PC-3 (cell line): ENCODE data around the gene SOX1. TPM values are rescaled to one million over a fixed set of nuclear protein-coding genes. Genes with fewer than 3 reads are reported as not detected.

Experiments
- ATAC-seq: fragments of 200-7000 bp; cut with Tn5 transposase; 2 replicates; pipeline ENCODE4 v1.9.1; 2020; ENCODE audit warnings: mild to moderate bottlenecking, moderate library complexity
- BruUV-seq: library from RNA; stranded (reverse); fragments of 400-500 nt; replicated peaks from 2 replicates; lab custom pipeline; 2021; lab: Mats Ljungman, UMichigan
- CTCF ChIA-PET: fragments of 300-600 bp; sonication (Branson Sonifier 250); formaldehyde crosslinking; loops from one replicate; lab custom pipeline; 2022; ENCODE audit warnings: antibody characterized with exemption; lab: Charles Lee
- POLR2A ChIA-PET: fragments of 300-600 bp; sonication (Branson Sonifier 250); formaldehyde crosslinking; loops from one replicate; lab custom pipeline; 2022; ENCODE audit warnings: antibody characterized with exemption; ENCODE audit not compliant: unreplicated experiment; lab: Charles Lee
- DNase-seq: peaks from one replicate; pipeline ENCODE4 v3.0.0-alpha.2; 2015
- H2AFZ ChIP-seq: fragments of 300-600 bp; sonication (generic); 2 replicates; pipeline ENCODE4 v1.6.0; 2016; ENCODE audit warnings: antibody characterized with exemption, low read length
- H3F3A ChIP-seq: fragments of 300-600 bp; sonication (generic); one replicate; pipeline ENCODE4 v1.6.0; 2017; ENCODE audit warnings: antibody characterized with exemption, low read length, control low read depth, mild to moderate bottlenecking; ENCODE audit not compliant: unreplicated experiment
- H3K27ac ChIP-seq: fragments of 300-600 bp; sonication (generic); 2 replicates; pipeline ENCODE4 v1.5.1; 2016; ENCODE audit warnings: mild to moderate bottlenecking, low read length
- H3K27me3 ChIP-seq: fragments of 300-600 bp; sonication (generic); 2 replicates; pipeline ENCODE4 v1.6.1; 2016; ENCODE audit warnings: low read length, mixed read lengths
- H3K36me3 ChIP-seq: fragments of 300-600 bp; sonication (generic); 2 replicates; pipeline ENCODE4 v1.6.1; 2016; ENCODE audit warnings: low read depth, mixed run types, low read length, mixed read lengths
- H3K4me1 ChIP-seq: fragments of 300-600 bp; sonication (generic); 2 replicates; pipeline ENCODE4 v1.5.1; 2016; ENCODE audit warnings: low read length; ENCODE audit not compliant: insufficient read depth
- H3K4me2 ChIP-seq: fragments of 300-600 bp; sonication (generic); 2 replicates; pipeline ENCODE4 v1.6.0; 2016; ENCODE audit warnings: low read length
- H3K4me3 ChIP-seq: fragments of 300-600 bp; sonication (generic); 2 replicates; pipeline ENCODE4 v1.5.1; 2016; ENCODE audit warnings: mild to moderate bottlenecking, low read length, mixed read lengths
- H3K79me2 ChIP-seq: fragments of 300-600 bp; sonication (generic); 2 replicates; pipeline ENCODE4 v1.6.1; 2017; ENCODE audit warnings: low read length, mixed read lengths
- H3K9ac ChIP-seq: fragments of 300-600 bp; sonication (generic); 2 replicates; pipeline ENCODE4 v1.6.0; 2016; ENCODE audit warnings: mild to moderate bottlenecking, low read length
- H3K9me2 ChIP-seq: fragments of 300-600 bp; sonication (generic); replicated peaks from 2 replicates; pipeline ENCODE4 v1.6.1; 2016; ENCODE audit warnings: mixed run types, low read length, mixed read lengths
- H3K9me3 ChIP-seq: fragments of 300-600 bp; sonication (generic); 2 replicates; pipeline ENCODE4 v1.6.1; 2016; ENCODE audit warnings: low read length, mixed read lengths
- H4K20me1 ChIP-seq: fragments of 300-600 bp; sonication (generic); 2 replicates; pipeline ENCODE4 v1.6.1; 2016; ENCODE audit warnings: low read length, mixed read lengths
- EZH2 ChIP-seq: fragments of 300-600 bp; sonication (generic); IDR thresholded peaks from one replicate; pipeline ENCODE4 v1.6.1; 2017; ENCODE audit warnings: antibody characterized with exemption, mild to moderate bottlenecking, low read length; ENCODE audit not compliant: unreplicated experiment
- EZH2phosphoT487 ChIP-seq: fragments of 300-600 bp; sonication (generic); IDR thresholded peaks from 2 replicates; pipeline ENCODE4 v1.6.1; 2018; ENCODE audit warnings: mild to moderate bottlenecking, antibody characterized with exemption, low read length, borderline replicate concordance
- intact Hi-C: fragments of 100-400 bp; cut with micrococcal nuclease; formaldehyde crosslinking; loops from 2 replicates; pipeline ENCODE4 v1.9.0; 2023
- total RNA-seq: library from RNA; depleted of rRNA; stranded (reverse); fragments of >200 nt; gene quantifications from 2 replicates; pipeline ENCODE4 v1.2.3, GENCODE V29; 2014
- TF ChIP-seq, protein P1 (sequence below): fragments of 300-600 bp; sonication (generic); conservative IDR thresholded peaks from 2 replicates; pipeline ENCODE4 v1.5.1; 2017; ENCODE audit warnings: antibody characterized with exemption, low read depth, mild to moderate bottlenecking, low read length

Gene SOX1
- total RNA-seq, 1 experiment from 2014 or later: not detected

DNA sequence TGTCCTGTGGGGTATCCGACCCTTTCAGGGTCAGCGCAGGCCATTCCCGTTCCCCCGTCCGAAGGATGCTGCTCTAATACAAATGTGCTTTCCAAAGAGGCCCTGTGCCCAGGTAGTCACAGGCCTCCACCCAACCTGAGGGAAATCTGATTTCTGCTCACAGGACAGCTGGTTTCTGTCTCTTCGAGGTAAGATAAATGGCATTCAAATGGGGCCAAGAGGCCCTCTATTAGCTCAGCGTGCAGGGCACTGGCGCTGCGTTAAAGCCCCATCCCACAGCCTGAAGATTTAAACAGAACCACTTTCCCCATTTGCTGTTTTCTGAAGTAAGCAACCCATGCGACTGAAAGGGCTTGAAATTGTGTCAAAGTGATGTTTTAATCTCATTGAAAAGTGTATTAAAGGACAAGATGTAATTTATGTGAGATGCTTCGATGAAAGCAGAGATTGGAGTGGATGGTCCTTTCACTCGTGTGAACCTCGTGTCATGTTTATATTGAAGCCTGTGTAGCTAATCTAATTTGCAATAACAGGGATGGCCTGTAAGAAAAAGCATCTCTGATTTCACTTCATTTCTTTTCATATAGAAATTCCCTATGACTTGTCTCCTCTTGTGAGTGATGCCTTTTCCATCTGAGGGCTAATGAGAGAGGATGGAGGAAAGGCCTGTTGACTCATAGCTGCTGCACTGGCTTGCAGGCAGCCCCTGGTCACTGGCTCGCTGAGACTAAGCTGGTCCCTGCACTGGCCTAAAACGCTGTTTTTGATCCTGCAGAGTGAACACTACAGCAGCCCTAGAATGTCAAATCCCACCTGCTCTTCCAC is 7.3 kb upstream of the SOX1 start:
- H3K9me2 ChIP-seq: no peaks in the 10 kb centered on the region
- ATAC-seq: no peak
- H4K20me1 ChIP-seq: no peaks in the 10 kb centered on the region
- H3K27ac ChIP-seq: no peak overlapping the region
- H3K9ac ChIP-seq: no peak overlapping the region
- DNase-seq: no peak
- no peak overlapping the region for H3K4me2 ChIP-seq
- H3F3A ChIP-seq: no peaks in the 10 kb centered on the region
- BruUV-seq: no TSS peak
- CTCF ChIA-PET: no interaction called here
- H3K79me2 ChIP-seq: no peaks in the 10 kb centered on the region
- peaks cover 38% of the 10 kb centered on the region for H3K27me3 ChIP-seq
- no peak overlapping the region for H3K4me3 ChIP-seq
- H3K9me3 ChIP-seq: no peaks in the 10 kb centered on the region
- POLR2A ChIA-PET: no interaction called here
- H2AFZ ChIP-seq: no peak overlapping the region
- no peaks in the 10 kb centered on the region for H3K36me3 ChIP-seq
- intact Hi-C loops: no loop called here
- no peaks in the 10 kb centered on the region for H3K4me1 ChIP-seq
- TF ChIP-seq EZH2phosphoT487 (no peak), EZH2 (no peak)
- TF ChIP-seq, protein P1, sequence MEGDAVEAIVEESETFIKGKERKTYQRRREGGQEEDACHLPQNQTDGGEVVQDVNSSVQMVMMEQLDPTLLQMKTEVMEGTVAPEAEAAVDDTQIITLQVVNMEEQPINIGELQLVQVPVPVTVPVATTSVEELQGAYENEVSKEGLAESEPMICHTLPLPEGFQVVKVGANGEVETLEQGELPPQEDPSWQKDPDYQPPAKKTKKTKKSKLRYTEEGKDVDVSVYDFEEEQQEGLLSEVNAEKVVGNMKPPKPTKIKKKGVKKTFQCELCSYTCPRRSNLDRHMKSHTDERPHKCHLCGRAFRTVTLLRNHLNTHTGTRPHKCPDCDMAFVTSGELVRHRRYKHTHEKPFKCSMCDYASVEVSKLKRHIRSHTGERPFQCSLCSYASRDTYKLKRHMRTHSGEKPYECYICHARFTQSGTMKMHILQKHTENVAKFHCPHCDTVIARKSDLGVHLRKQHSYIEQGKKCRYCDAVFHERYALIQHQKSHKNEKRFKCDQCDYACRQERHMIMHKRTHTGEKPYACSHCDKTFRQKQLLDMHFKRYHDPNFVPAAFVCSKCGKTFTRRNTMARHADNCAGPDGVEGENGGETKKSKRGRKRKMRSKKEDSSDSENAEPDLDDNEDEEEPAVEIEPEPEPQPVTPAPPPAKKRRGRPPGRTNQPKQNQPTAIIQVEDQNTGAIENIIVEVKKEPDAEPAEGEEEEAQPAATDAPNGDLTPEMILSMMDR: no peak

DNA sequence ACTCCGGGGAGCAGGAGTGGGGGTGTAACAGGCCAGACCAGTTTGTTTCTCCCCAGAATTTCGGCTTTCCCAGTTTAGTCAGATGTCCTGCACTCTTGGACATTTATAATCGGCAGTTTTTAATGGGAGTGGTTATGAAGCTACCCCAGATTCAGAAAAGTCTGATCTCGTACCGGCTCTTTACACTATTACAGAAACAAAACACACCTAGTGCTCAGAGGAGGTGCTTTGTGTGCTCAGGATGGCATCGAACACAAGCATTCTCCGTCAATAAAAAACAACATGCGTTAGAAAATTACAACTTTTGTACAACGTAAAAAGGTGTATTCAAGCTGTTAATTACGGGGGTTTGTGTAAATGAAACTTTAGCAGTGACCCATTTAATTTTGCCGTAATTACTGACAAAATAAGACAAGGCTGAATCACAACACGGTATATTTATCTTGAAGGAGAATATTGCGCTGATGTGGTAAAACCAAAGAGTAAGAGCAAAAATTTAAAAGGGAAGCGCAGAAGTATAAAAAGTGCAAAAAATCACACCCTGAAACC is 6.6 kb upstream of the SOX1 start:
- Histone ChIP-seq H3K27ac (no peak overlapping the region), H4K20me1 (no peaks in the 10 kb centered on the region), H3K4me3 (no peak overlapping the region), H3K9me2 (no peaks in the 10 kb centered on the region), H3K9ac (no peak overlapping the region), H2AFZ (no peak overlapping the region), H3K27me3 (peaks cover 38% of the 10 kb centered on the region), H3K36me3 (no peaks in the 10 kb centered on the region), H3F3A (no peaks in the 10 kb centered on the region), H3K4me2 (no peak overlapping the region), H3K4me1 (no peaks in the 10 kb centered on the region), H3K9me3 (no peaks in the 10 kb centered on the region), H3K79me2 (no peaks in the 10 kb centered on the region)
- ChIA-PET POLR2A (no interaction called here), CTCF (no interaction called here)
- no peak for DNase-seq
- TF ChIP-seq, protein P1: no peak
- no peak for TF ChIP-seq EZH2
- TF ChIP-seq EZH2phosphoT487: no peak
- no peak for ATAC-seq
- no TSS peak for BruUV-seq
- intact Hi-C loops: no loop called here

DNA sequence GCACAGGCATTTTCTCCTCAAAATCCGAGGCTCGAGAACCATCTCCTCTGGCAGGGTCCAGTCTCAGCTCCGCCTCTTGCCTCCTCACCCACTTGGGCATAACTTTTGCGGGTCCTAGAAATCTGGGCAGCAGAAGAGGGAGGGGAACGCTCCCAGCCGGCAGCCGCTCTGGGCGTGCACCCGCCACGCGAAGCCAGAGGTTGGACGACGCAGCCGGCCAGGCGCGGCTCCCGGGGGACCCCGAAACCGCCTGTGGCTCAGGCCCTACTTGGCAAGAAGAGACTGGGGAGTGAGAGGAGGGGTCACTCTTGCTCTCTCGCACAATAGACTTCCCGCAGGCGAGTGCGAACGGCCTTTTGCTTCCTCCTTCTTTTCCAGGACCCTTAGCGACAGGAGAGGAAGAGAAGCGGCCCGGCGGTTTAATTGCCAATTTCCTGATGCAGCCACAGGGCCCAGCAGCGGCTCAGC is 6.0 kb upstream of the SOX1 start:
- ChIA-PET CTCF (no interaction called here), POLR2A (no interaction called here)

More for the DNA sequence above, 6.0 kb upstream of the SOX1 start:
- H3K79me2 ChIP-seq: no peaks in the 10 kb centered on the region
- BruUV-seq: no TSS peak
- no peak overlapping the region for H3K27ac ChIP-seq
- no peaks in the 10 kb centered on the region for H3K4me1 ChIP-seq
- intact Hi-C loops: no loop called here
- H3F3A ChIP-seq: no peaks in the 10 kb centered on the region
- H3K4me3 ChIP-seq: no peak overlapping the region
- TF ChIP-seq, protein P1: no peak
- TF ChIP-seq EZH2 (no peak), EZH2phosphoT487 (no peak)
- no peak for ATAC-seq
- DNase-seq: no peak
- H3K4me2 ChIP-seq: no peak overlapping the region
- no peaks in the 10 kb centered on the region for H3K9me3 ChIP-seq
- H3K27me3 ChIP-seq: peaks cover 38% of the 10 kb centered on the region
- H3K36me3 ChIP-seq: no peaks in the 10 kb centered on the region
- H3K9me2 ChIP-seq: no peaks in the 10 kb centered on the region
- no peak overlapping the region for H2AFZ ChIP-seq
- no peak overlapping the region for H3K9ac ChIP-seq
- H4K20me1 ChIP-seq: no peaks in the 10 kb centered on the region
